ENCODE data around the gene ATG4D.

DNA sequence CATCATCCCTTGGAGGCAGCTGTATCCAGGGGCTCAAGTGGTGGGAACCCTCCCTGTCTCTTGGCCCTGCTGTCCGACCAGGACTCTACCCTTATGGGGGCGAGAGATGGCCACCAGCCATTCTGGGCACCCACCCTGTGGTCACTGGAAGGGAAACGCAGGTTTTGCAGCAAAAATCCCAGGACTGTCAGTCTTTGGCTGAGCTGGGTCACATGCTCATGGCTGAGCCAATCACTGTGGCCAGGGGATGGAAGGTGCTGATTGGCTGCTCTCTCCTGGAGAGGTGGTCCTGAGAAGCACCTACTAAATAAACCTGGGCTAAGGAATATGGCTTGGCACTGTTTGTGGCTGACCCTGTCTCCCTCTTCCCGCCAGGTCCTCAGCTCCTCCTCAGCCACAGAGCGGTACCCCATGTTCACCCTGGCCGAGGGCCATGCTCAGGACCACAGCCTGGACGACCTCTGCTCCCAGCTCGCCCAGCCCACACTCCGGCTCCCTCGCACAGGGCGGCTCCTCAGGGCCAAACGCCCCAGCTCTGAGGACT lies 8.9 kb downstream of the ATG4D start:
- TF ChIP-seq, protein P1, sequence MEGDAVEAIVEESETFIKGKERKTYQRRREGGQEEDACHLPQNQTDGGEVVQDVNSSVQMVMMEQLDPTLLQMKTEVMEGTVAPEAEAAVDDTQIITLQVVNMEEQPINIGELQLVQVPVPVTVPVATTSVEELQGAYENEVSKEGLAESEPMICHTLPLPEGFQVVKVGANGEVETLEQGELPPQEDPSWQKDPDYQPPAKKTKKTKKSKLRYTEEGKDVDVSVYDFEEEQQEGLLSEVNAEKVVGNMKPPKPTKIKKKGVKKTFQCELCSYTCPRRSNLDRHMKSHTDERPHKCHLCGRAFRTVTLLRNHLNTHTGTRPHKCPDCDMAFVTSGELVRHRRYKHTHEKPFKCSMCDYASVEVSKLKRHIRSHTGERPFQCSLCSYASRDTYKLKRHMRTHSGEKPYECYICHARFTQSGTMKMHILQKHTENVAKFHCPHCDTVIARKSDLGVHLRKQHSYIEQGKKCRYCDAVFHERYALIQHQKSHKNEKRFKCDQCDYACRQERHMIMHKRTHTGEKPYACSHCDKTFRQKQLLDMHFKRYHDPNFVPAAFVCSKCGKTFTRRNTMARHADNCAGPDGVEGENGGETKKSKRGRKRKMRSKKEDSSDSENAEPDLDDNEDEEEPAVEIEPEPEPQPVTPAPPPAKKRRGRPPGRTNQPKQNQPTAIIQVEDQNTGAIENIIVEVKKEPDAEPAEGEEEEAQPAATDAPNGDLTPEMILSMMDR (IDR thresholded peaks at IDR 0.05), result no peak
- TF ChIP-seq POLR2AphosphoS5 (IDR thresholded peaks at IDR 0.05) (no peak), POLR2A (IDR thresholded peaks at IDR 0.05) (no peak), EP300 (IDR thresholded peaks at IDR 0.05) (no peak)

Measured in gastroesophageal sphincter (tissue), 3 donors.